Measurements from ENCODE around the gene UNC93A.
"Not testable (repeated sequence)": the region's sequence is repeated elsewhere in the genome, so short reads cannot be mapped to it uniquely, and the experiment has no call there.

Gene UNC93A

GRCh38 chr6:167350731-167351655 is 59.9 kb downstream of the UNC93A start:
- TF ChIP-seq CTCF (IDR thresholded peaks at IDR 0.05; ENCODE audit: borderline replicate concordance, control extremely low read depth, extremely low read depth, insufficient read depth, missing control alignments): peak; percentile 64
- in situ Hi-C loops (cut with MboI; ENCODE audit: low sequenced_read_pairs, unreplicated experiment): no loop called here
- DNase-seq (ENCODE audit: low spot score): peak; percentile 73

GRCh38 chr6:167351656-167352345 is 60.7 kb downstream of the UNC93A start:
- no peak for DNase-seq (ENCODE audit: low spot score)
- no peak for TF ChIP-seq CTCF (IDR thresholded peaks at IDR 0.05; ENCODE audit: borderline replicate concordance, control extremely low read depth, extremely low read depth, insufficient read depth, missing control alignments)
- in situ Hi-C loops (cut with MboI; ENCODE audit: low sequenced_read_pairs, unreplicated experiment): no loop called here

- no peak for DNase-seq (ENCODE audit: low spot score)
- in situ Hi-C loops (cut with MboI; ENCODE audit: low sequenced_read_pairs, unreplicated experiment): no loop called here
- no peak for TF ChIP-seq CTCF (IDR thresholded peaks at IDR 0.05; ENCODE audit: borderline replicate concordance, control extremely low read depth, extremely low read depth, insufficient read depth, missing control alignments)
Observed at GRCh38 chr6:167356874-167357273, 65.8 kb downstream of the UNC93A start.

DNA sequence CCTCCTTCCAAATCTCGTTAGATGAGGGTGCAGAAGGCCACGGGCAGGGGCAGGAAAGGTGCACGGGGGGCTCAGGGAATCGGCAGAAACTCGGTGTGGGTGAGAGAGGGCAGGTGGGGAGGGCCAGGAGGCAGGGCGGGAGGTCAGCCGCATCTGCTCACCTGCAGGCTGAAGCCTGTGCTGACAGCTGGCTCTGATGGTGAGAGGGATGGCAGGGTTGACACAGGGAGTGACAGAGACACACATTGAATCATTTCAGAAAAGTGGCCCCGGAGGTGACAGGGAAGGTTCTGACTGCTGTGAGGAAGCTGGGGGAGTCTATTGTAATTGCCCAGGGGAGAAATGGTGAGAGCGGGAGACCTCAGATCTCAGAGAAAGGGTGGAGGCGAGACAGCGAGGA is 67.3 kb downstream of the UNC93A start:
- DNase-seq (ENCODE audit: low spot score); in situ Hi-C loops (cut with MboI; ENCODE audit: low sequenced_read_pairs, unreplicated experiment): not testable (repeated sequence)

- DNase-seq (ENCODE audit: low spot score); in situ Hi-C loops (cut with MboI; ENCODE audit: low sequenced_read_pairs, unreplicated experiment): not testable (repeated sequence)
Observed at GRCh38 chr6:167361170-167361569, 70.1 kb downstream of the UNC93A start.

Measured in GM13976 (cell line).